OCI-M2 (cell line): ENCODE data around the gene RNF167.

Source experiments
- DNase-seq: peaks from one replicate; lab custom pipeline; 2025; ENCODE audit not compliant: unreplicated experiment; lab: John Stamatoyannopoulos, UW

RNF167 gene

GRCh38 chr17:4937553-4937952 lies 2.5 kb upstream of the RNF167 start:
- no peak for DNase-seq

GRCh38 chr17:4938069-4938491 lies 2.0 kb upstream of the RNF167 start:
- DNase-seq, result no peak

- no peak for DNase-seq
These were observed 1.2 kb upstream of the RNF167 start for GRCh38 chr17:4938688-4939545.

- DNase-seq, result no peak
These were observed 597 bp upstream of the RNF167 start for GRCh38 chr17:4939546-4939795.

GRCh38 chr17:4940555-4941318 lies 669 bp downstream of the RNF167 start:
- no peak for DNase-seq

- no peak for DNase-seq
These were observed 1.2 kb downstream of the RNF167 start for GRCh38 chr17:4941319-4941610.

GRCh38 chr17:4942760-4943508 lies 2.9 kb downstream of the RNF167 start:
- DNase-seq, result no peak

GRCh38 chr17:4944163-4944553 lies 4.1 kb downstream of the RNF167 start:
- no peak for DNase-seq

GRCh38 chr17:4944554-4945175 lies 4.6 kb downstream of the RNF167 start:
- DNase-seq, result no peak

GRCh38 chr17:4945176-4945943 lies 5.3 kb downstream of the RNF167 start:
- no peak for DNase-seq

GRCh38 chr17:4945944-4946280 lies 5.8 kb downstream of the RNF167 start:
- no peak for DNase-seq

GRCh38 chr17:4946312-4946976 lies 6.4 kb downstream of the RNF167 start:
- no peak for DNase-seq

GRCh38 chr17:4947010-4947410 lies 6.9 kb downstream of the RNF167 start:
- no peak for DNase-seq

- DNase-seq, result no peak
These were observed 7.5 kb downstream of the RNF167 start for GRCh38 chr17:4947411-4948165.

GRCh38 chr17:4948166-4948930 lies 8.3 kb downstream of the RNF167 start, which contains the start of gene PFN1:
TSS of gene PFN1 (minus strand) at chr17:4948530. CDS start at chr17:4948394, 136 bp downstream.
- DNase-seq, result no peak

GRCh38 chr17:4948931-4949320 lies 8.9 kb downstream of the RNF167 start:
- no peak for DNase-seq

GRCh38 chr17:4949321-4950074 lies 9.4 kb downstream of the RNF167 start:
- no peak for DNase-seq

GRCh38 chr17:4950075-4950745 lies 10.1 kb downstream of the RNF167 start:
- no peak for DNase-seq
